H1 (cell line): ENCODE measurements around the gene GPR68.

ENCODE experiments used
- BRCA1 ChIP-seq: IDR thresholded peaks from 2 replicates; pipeline ENCODE4 v1.6.1; 2012; ENCODE audit warnings: low read depth, low read length, improper control_type of control experiment
- JUN ChIP-seq: IDR thresholded peaks from 2 replicates; pipeline ENCODE4 v1.6.1; 2011; ENCODE audit warnings: low read depth, mild to moderate bottlenecking, improper control_type of control experiment, low read length
- PHF8 ChIP-seq: fragments of 200-600 bp; sonication (generic); conservative IDR thresholded peaks from 2 replicates; pipeline ENCODE4 v1.7.1; 2012; ENCODE audit warnings: low read depth, mild to moderate bottlenecking, inconsistent platforms, low read length, moderate library complexity
- POLR2A ChIP-seq, 2 experiments: IDR thresholded peaks; 1 replicate in 1 of 2; 2 replicates in 1 of 2; pipeline ENCODE4 v1.6.1; 2011; ENCODE audit warnings: low read depth in 2 of 2, low read length in 2 of 2, mild to moderate bottlenecking in 2 of 2; ENCODE audit errors: control extremely low read depth in 1 of 2
- POLR2AphosphoS5 ChIP-seq: IDR thresholded peaks from 2 replicates; pipeline ENCODE4 v1.6.1; 2011; ENCODE audit warnings: low read depth, low read length
- SP1 ChIP-seq: IDR thresholded peaks from 2 replicates; pipeline ENCODE4 v1.6.1; 2011; ENCODE audit warnings: low read depth, low read length
- TBP ChIP-seq: IDR thresholded peaks from 2 replicates; pipeline ENCODE4 v1.6.1; 2011; ENCODE audit warnings: low read depth, low read length, improper control_type of control experiment
- TCF12 ChIP-seq: IDR thresholded peaks from 2 replicates; pipeline ENCODE4 v1.6.1; 2011; ENCODE audit warnings: low read depth, mild to moderate bottlenecking, low read length
- TEAD4 ChIP-seq: IDR thresholded peaks from 2 replicates; pipeline ENCODE4 v1.6.1; 2012; ENCODE audit warnings: low read depth, low read length, inconsistent platforms, mixed read lengths
- YY1 ChIP-seq: IDR thresholded peaks from 2 replicates; pipeline ENCODE4 v1.6.1; 2011; ENCODE audit warnings: low read depth, mild to moderate bottlenecking, low read length
- TF ChIP-seq, protein P1 (sequence below), 3 experiments: IDR thresholded peaks; 1 replicate in 2 of 3; 2 replicates in 1 of 3; pipeline versions ENCODE4 v1.5.1 to v1.6.1; 2011; ENCODE audit warnings: low read length in 3 of 3, mild to moderate bottlenecking in 3 of 3, inconsistent platforms in 2 of 3, low read depth in 1 of 3, moderate library complexity in 1 of 3; ENCODE audit not compliant: insufficient read depth in 1 of 3; ENCODE audit errors: control extremely low read depth in 1 of 3
- TF ChIP-seq, protein P2 (sequence below): fragments of 300-600 bp; sonication (generic); IDR thresholded peaks from 2 replicates; pipeline ENCODE4 v1.7.1; 2012; ENCODE audit warnings: low read length, moderate library complexity, mild to moderate bottlenecking, inconsistent platforms; ENCODE audit not compliant: insufficient replicate concordance

DNA sequence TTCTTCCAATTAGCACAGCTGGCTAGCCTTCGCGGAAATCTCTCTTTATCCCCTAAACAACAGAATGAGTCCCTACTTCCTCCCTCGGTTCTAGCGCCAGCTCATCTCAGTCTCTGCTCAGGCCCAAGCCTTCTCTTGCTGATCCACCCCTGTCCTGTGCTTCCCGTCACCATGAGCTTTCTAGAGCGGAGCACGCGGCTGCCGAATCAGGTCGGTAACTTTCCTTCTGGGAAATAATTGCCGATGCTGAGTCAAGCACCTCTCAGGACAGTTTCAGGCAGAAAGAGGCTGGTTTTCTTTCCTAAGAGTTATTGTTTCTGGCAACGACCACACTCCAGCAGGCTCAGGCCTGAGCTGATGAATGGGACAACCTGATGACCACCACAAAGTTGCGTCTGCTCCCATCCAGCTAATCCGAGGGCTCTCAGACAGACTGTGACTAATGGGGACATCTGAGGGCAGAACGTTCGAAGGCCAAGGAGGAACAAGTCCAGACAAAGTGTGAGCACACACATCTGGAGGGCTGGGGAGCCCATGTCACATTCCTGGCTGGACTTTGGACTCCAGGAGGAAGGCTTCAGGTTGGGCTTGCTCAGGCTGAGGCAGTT is 13.6 kb upstream of the GPR68 start:
- TF ChIP-seq, protein P1, sequence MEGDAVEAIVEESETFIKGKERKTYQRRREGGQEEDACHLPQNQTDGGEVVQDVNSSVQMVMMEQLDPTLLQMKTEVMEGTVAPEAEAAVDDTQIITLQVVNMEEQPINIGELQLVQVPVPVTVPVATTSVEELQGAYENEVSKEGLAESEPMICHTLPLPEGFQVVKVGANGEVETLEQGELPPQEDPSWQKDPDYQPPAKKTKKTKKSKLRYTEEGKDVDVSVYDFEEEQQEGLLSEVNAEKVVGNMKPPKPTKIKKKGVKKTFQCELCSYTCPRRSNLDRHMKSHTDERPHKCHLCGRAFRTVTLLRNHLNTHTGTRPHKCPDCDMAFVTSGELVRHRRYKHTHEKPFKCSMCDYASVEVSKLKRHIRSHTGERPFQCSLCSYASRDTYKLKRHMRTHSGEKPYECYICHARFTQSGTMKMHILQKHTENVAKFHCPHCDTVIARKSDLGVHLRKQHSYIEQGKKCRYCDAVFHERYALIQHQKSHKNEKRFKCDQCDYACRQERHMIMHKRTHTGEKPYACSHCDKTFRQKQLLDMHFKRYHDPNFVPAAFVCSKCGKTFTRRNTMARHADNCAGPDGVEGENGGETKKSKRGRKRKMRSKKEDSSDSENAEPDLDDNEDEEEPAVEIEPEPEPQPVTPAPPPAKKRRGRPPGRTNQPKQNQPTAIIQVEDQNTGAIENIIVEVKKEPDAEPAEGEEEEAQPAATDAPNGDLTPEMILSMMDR (IDR thresholded peaks at IDR 0.05; ENCODE audit: control extremely low read depth in 1 of 3, insufficient read depth in 1 of 3, low read depth in 1 of 3, low read length in 3 of 3): no peak
- no peak for TF ChIP-seq TEAD4
- TF ChIP-seq PHF8: no peak
- no peak for TF ChIP-seq TCF12
- TF ChIP-seq, protein P2, sequence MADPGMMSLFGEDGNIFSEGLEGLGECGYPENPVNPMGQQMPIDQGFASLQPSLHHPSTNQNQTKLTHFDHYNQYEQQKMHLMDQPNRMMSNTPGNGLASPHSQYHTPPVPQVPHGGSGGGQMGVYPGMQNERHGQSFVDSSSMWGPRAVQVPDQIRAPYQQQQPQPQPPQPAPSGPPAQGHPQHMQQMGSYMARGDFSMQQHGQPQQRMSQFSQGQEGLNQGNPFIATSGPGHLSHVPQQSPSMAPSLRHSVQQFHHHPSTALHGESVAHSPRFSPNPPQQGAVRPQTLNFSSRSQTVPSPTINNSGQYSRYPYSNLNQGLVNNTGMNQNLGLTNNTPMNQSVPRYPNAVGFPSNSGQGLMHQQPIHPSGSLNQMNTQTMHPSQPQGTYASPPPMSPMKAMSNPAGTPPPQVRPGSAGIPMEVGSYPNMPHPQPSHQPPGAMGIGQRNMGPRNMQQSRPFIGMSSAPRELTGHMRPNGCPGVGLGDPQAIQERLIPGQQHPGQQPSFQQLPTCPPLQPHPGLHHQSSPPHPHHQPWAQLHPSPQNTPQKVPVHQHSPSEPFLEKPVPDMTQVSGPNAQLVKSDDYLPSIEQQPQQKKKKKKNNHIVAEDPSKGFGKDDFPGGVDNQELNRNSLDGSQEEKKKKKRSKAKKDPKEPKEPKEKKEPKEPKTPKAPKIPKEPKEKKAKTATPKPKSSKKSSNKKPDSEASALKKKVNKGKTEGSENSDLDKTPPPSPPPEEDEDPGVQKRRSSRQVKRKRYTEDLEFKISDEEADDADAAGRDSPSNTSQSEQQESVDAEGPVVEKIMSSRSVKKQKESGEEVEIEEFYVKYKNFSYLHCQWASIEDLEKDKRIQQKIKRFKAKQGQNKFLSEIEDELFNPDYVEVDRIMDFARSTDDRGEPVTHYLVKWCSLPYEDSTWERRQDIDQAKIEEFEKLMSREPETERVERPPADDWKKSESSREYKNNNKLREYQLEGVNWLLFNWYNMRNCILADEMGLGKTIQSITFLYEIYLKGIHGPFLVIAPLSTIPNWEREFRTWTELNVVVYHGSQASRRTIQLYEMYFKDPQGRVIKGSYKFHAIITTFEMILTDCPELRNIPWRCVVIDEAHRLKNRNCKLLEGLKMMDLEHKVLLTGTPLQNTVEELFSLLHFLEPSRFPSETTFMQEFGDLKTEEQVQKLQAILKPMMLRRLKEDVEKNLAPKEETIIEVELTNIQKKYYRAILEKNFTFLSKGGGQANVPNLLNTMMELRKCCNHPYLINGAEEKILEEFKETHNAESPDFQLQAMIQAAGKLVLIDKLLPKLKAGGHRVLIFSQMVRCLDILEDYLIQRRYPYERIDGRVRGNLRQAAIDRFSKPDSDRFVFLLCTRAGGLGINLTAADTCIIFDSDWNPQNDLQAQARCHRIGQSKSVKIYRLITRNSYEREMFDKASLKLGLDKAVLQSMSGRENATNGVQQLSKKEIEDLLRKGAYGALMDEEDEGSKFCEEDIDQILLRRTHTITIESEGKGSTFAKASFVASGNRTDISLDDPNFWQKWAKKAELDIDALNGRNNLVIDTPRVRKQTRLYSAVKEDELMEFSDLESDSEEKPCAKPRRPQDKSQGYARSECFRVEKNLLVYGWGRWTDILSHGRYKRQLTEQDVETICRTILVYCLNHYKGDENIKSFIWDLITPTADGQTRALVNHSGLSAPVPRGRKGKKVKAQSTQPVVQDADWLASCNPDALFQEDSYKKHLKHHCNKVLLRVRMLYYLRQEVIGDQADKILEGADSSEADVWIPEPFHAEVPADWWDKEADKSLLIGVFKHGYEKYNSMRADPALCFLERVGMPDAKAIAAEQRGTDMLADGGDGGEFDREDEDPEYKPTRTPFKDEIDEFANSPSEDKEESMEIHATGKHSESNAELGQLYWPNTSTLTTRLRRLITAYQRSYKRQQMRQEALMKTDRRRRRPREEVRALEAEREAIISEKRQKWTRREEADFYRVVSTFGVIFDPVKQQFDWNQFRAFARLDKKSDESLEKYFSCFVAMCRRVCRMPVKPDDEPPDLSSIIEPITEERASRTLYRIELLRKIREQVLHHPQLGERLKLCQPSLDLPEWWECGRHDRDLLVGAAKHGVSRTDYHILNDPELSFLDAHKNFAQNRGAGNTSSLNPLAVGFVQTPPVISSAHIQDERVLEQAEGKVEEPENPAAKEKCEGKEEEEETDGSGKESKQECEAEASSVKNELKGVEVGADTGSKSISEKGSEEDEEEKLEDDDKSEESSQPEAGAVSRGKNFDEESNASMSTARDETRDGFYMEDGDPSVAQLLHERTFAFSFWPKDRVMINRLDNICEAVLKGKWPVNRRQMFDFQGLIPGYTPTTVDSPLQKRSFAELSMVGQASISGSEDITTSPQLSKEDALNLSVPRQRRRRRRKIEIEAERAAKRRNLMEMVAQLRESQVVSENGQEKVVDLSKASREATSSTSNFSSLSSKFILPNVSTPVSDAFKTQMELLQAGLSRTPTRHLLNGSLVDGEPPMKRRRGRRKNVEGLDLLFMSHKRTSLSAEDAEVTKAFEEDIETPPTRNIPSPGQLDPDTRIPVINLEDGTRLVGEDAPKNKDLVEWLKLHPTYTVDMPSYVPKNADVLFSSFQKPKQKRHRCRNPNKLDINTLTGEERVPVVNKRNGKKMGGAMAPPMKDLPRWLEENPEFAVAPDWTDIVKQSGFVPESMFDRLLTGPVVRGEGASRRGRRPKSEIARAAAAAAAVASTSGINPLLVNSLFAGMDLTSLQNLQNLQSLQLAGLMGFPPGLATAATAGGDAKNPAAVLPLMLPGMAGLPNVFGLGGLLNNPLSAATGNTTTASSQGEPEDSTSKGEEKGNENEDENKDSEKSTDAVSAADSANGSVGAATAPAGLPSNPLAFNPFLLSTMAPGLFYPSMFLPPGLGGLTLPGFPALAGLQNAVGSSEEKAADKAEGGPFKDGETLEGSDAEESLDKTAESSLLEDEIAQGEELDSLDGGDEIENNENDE: no peak
- no peak for TF ChIP-seq JUN
- TF ChIP-seq YY1: no peak
- TF ChIP-seq POLR2A (IDR thresholded peaks at IDR 0.05; ENCODE audit: control extremely low read depth in 1 of 2, low read depth in 2 of 2, low read length in 2 of 2): no peak
- TF ChIP-seq BRCA1: no peak
- no peak for TF ChIP-seq POLR2AphosphoS5
- TF ChIP-seq SP1: no peak
- no peak for TF ChIP-seq TBP
